DOHH2 (cell line): Measurements from ENCODE around the gene CEMIP.

ENCODE experiments used
- EZH2phosphoT487 ChIP-seq: fragments of 200-600 bp; sonication (generic); IDR thresholded peaks from 2 replicates; pipeline ENCODE4 v1.6.1; 2017; ENCODE audit warnings: borderline replicate concordance, mild to moderate bottlenecking, antibody characterized with exemption, low read length, moderate library complexity, mixed read lengths
- TF ChIP-seq, protein P1 (sequence below): fragments of 200-600 bp; sonication (generic); IDR thresholded peaks from one replicate; pipeline ENCODE4 v1.5.1; 2014; ENCODE audit warnings: antibody characterized with exemption, mild to moderate bottlenecking, low read depth, low read length; ENCODE audit not compliant: poor library complexity, severe bottlenecking

DNA sequence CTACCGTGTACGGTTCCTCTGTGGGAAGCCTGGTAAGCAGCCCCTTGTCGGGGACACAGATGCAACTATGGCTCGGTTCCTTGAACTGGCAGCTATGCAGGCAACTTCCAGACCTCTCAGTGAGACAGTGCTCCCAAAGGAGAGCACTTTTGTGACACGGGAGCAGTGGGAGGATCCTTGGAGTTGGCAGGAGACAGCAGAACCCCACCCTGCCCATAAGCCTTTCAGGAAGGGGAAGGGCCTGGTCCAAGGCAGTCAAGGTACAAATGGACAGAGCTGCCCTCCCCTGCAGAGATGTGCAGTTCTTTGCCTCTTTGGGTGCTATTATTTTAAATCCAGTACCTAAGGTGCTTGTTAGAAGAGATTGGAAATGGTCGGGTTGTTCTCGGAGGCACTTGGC, 115.9 kb downstream of the CEMIP start:
- TF ChIP-seq, protein P1, sequence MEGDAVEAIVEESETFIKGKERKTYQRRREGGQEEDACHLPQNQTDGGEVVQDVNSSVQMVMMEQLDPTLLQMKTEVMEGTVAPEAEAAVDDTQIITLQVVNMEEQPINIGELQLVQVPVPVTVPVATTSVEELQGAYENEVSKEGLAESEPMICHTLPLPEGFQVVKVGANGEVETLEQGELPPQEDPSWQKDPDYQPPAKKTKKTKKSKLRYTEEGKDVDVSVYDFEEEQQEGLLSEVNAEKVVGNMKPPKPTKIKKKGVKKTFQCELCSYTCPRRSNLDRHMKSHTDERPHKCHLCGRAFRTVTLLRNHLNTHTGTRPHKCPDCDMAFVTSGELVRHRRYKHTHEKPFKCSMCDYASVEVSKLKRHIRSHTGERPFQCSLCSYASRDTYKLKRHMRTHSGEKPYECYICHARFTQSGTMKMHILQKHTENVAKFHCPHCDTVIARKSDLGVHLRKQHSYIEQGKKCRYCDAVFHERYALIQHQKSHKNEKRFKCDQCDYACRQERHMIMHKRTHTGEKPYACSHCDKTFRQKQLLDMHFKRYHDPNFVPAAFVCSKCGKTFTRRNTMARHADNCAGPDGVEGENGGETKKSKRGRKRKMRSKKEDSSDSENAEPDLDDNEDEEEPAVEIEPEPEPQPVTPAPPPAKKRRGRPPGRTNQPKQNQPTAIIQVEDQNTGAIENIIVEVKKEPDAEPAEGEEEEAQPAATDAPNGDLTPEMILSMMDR = no peak
- no peak for TF ChIP-seq EZH2phosphoT487
